ENCODE data around the gene PTGFRN. TPM values are rescaled to one million over a fixed set of nuclear protein-coding genes. Genes with fewer than 3 reads are reported as not detected.

The PTGFRN gene
- total and polyA plus RNA-seq, 2 of the 13 experiments (the other 11 are each of a cell fraction or from before 2014, with no cell fraction given): 3.3 to 11.3 TPM

DNA sequence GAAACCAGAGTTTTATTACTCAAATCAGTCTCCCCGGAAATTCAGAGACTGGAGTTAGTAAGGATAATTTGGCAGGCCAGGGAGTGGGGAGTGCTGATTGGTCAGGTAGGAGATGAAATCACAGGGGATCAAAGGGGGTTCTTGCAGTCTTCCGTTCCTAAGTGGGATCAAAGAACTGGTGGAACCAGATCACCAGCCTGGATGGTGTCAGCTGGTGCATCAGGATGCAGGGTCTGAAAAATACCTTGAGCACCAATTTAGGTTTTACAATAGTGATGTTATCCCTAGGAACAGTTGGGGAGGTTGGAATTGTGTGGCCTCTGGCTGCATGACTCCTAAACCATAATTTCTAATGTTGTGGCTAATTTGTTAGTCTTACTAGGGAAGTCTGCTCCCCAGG, 90.4 kb downstream of the PTGFRN start:
- BruUV-seq (replicated peaks): no TSS peak
- FAIRE-seq: no peak
- no peaks in the 10 kb centered on the region for H3K9me3 ChIP-seq (ENCODE audit: low read length)
- TF ChIP-seq ZSCAN29 (CRISPR knock-in tag; conservative IDR thresholded peaks at IDR 0.05) (no peak), ZNF607 (CRISPR knock-in tag; IDR thresholded peaks at IDR 0.05; ENCODE audit: borderline replicate concordance) (no peak), HNRNPH1 (optimal IDR thresholded peaks at IDR 0.05; ENCODE audit: low read depth, low read length) (no peak), NFE2L1 (CRISPR knock-in tag; IDR thresholded peaks at IDR 0.05; ENCODE audit: borderline replicate concordance) (no peak), ZNF33A (CRISPR knock-in tag; IDR thresholded peaks at IDR 0.05; ENCODE audit: borderline replicate concordance) (no peak), HDAC6 (IDR thresholded peaks at IDR 0.05; ENCODE audit: low read depth, low read length) (no peak), ZNF549 (CRISPR knock-in tag; IDR thresholded peaks at IDR 0.05) (no peak), KMT2A (CRISPR knock-in tag; IDR thresholded peaks at IDR 0.05) (no peak)
- TF ChIP-seq, protein P1, sequence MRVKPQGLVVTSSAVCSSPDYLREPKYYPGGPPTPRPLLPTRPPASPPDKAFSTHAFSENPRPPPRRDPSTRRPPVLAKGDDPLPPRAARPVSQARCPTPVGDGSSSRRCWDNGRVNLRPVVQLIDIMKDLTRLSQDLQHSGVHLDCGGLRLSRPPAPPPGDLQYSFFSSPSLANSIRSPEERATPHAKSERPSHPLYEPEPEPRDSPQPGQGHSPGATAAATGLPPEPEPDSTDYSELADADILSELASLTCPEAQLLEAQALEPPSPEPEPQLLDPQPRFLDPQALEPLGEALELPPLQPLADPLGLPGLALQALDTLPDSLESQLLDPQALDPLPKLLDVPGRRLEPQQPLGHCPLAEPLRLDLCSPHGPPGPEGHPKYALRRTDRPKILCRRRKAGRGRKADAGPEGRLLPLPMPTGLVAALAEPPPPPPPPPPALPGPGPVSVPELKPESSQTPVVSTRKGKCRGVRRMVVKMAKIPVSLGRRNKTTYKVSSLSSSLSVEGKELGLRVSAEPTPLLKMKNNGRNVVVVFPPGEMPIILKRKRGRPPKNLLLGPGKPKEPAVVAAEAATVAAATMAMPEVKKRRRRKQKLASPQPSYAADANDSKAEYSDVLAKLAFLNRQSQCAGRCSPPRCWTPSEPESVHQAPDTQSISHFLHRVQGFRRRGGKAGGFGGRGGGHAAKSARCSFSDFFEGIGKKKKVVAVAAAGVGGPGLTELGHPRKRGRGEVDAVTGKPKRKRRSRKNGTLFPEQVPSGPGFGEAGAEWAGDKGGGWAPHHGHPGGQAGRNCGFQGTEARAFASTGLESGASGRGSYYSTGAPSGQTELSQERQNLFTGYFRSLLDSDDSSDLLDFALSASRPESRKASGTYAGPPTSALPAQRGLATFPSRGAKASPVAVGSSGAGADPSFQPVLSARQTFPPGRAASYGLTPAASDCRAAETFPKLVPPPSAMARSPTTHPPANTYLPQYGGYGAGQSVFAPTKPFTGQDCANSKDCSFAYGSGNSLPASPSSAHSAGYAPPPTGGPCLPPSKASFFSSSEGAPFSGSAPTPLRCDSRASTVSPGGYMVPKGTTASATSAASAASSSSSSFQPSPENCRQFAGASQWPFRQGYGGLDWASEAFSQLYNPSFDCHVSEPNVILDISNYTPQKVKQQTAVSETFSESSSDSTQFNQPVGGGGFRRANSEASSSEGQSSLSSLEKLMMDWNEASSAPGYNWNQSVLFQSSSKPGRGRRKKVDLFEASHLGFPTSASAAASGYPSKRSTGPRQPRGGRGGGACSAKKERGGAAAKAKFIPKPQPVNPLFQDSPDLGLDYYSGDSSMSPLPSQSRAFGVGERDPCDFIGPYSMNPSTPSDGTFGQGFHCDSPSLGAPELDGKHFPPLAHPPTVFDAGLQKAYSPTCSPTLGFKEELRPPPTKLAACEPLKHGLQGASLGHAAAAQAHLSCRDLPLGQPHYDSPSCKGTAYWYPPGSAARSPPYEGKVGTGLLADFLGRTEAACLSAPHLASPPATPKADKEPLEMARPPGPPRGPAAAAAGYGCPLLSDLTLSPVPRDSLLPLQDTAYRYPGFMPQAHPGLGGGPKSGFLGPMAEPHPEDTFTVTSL (CRISPR knock-in tag; IDR thresholded peaks at IDR 0.05; ENCODE audit: borderline replicate concordance): no peak
- TF ChIP-seq, protein P2, sequence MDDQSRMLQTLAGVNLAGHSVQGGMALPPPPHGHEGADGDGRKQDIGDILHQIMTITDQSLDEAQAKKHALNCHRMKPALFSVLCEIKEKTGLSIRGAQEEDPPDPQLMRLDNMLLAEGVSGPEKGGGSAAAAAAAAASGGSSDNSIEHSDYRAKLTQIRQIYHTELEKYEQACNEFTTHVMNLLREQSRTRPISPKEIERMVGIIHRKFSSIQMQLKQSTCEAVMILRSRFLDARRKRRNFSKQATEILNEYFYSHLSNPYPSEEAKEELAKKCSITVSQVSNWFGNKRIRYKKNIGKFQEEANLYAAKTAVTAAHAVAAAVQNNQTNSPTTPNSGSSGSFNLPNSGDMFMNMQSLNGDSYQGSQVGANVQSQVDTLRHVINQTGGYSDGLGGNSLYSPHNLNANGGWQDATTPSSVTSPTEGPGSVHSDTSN (CRISPR knock-in tag; IDR thresholded peaks at IDR 0.05; ENCODE audit: borderline replicate concordance): no peak
- WGBS (ENCODE audit: low lambda C conversion rate): 67% methylated on average over 2 of the region's 2 CpGs
- no peak for ATAC-seq
- H3K27me3 ChIP-seq (ENCODE audit: control insufficient read depth in 1 of 2, insufficient read depth in 2 of 2, low read length in 2 of 2): no peaks in the 10 kb centered on the region
- no peak overlapping the region for H3K4me2 ChIP-seq (ENCODE audit: low read depth, low read length)
- no peaks in the 10 kb centered on the region for H4K20me1 ChIP-seq (ENCODE audit: insufficient read depth, low read length)
- no peaks in the 10 kb centered on the region for H3K79me2 ChIP-seq (ENCODE audit: insufficient read depth, low read length)
- intact Hi-C loops (cut with micrococcal nuclease; ENCODE audit: unreplicated experiment): no loop called here
- no peaks in the 10 kb centered on the region for H3K4me1 ChIP-seq (ENCODE audit: insufficient read depth, low read length)
- DNase-seq (ENCODE audit: low spot score): no peak
- H3K4me3 ChIP-seq (replicated peaks in 1 of 3; ENCODE audit: insufficient read depth in 1 of 3, low read depth in 2 of 3, low read length in 3 of 3): no peak overlapping the region
- CTCF ChIA-PET (ENCODE audit: low intra/inter-chr PET ratio, low total read pairs): no interaction called here
- POLR2A ChIA-PET: no interaction called here
- in situ Hi-C loops (cut with HindIII; ENCODE audit: extremely low pct_ligation_motif_present, low pct_unique_long_range_greater_than_20kb): no loop called here
- no peak overlapping the region for H3K9ac ChIP-seq (ENCODE audit: insufficient read depth, low read depth, low read length)
- H3K36me3 ChIP-seq (replicated peaks in 1 of 2; ENCODE audit: control insufficient read depth in 1 of 2, insufficient read depth in 2 of 2, low read length in 2 of 2): no peaks in the 10 kb centered on the region
- no peak overlapping the region for H3K27ac ChIP-seq (ENCODE audit: extremely low read length, insufficient read depth, low read length)
- no peak overlapping the region for H2AFZ ChIP-seq (ENCODE audit: low read length)

Data from HepG2 (cell line).